Suprapubic skin (tissue), 4 donors: Measurements from ENCODE around the gene DNAJC1. TPM values are rescaled to one million over a fixed set of nuclear protein-coding genes. Genes with fewer than 3 reads are reported as not detected.

Experiments used
- DNase-seq, 2 donors: peaks; one replicate each; pipeline ENCODE4 v3.0.0-alpha.2; 2019; ENCODE audit warnings: low spot score in 2 of 2
- H3K27ac ChIP-seq: fragments of 200-600 bp; sonication (generic); one replicate; pipeline ENCODE4 v1.5.1; 2019
- H3K27me3 ChIP-seq: fragments of 200-600 bp; sonication (generic); one replicate; pipeline ENCODE4 v1.5.1; 2019
- H3K36me3 ChIP-seq: fragments of 200-600 bp; sonication (generic); one replicate; pipeline ENCODE4 v1.5.1; 2019
- H3K4me1 ChIP-seq: fragments of 200-600 bp; sonication (generic); one replicate; pipeline ENCODE4 v1.5.1; 2019
- H3K4me3 ChIP-seq: fragments of 200-600 bp; sonication (generic); one replicate; pipeline ENCODE4 v1.5.1; 2019; ENCODE audit warnings: mild to moderate bottlenecking
- H3K9me3 ChIP-seq: fragments of 200-600 bp; sonication (generic); one replicate; pipeline ENCODE4 v1.5.1; 2019
- POLR2A ChIP-seq, 2 donors: fragments of 450-650 bp; IDR thresholded peaks; one replicate each; pipeline ENCODE4 v1.6.1; 2017; ENCODE audit warnings: antibody characterized with exemption in 2 of 2, mild to moderate bottlenecking in 2 of 2, moderate library complexity in 2 of 2
- WGBS: methylation state at CpG from one replicate; pipeline ENCODE4 v1.1.5; 2018; 5-methylcytosine and 5-hydroxymethylcytosine counted together
- total RNA-seq, 4 donors: library from RNA; depleted of rRNA; stranded (reverse); fragments of >200 nt; gene quantifications; one replicate each; pipeline ENCODE4 v1.1.0, GENCODE V29; 2016
- TF ChIP-seq, protein P1 (sequence below), 2 donors: fragments of 200-600 bp in 1 of 2; fragments of 450-650 bp in 1 of 2; sonication (generic) in 1 of 2; IDR thresholded peaks; one replicate each; pipeline ENCODE4 v1.5.1; 2016 to 2019; ENCODE audit warnings: antibody characterized with exemption in 2 of 2, mild to moderate bottlenecking in 1 of 2, moderate library complexity in 1 of 2

DNAJC1 gene
- total RNA-seq, 4 donors from 2014 or later, result 30.6 to 70.0 (median 61.0) TPM

DNA sequence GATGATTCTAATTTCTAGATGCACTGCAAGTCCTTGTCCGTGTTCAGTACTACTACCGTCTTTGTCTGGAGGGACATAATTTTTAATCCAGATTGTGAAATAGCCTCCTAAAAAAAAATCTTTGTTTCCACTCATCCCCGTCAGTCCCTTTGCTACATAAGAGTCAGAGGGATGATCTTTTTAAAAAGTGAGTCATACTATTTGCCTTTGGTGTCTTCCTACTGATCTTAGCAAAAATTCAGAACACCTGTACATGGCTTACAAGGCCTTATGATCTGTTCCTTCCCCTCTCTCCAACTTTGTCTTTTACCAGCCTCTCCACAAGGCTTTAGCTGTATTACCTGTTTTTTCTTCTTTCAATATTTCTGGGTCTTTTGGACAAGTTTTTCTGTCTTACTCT is 296.0 kb downstream of the DNAJC1 start:
- no peak for DNase-seq
- Histone ChIP-seq H3K4me3 (no peak overlapping the region), H3K9me3 (no peaks in the 10 kb centered on the region), H3K27ac (no peak overlapping the region), H3K36me3 (peaks cover 16% of the 10 kb centered on the region), H3K4me1 (peaks cover 3% of the 10 kb centered on the region), H3K27me3 (no peaks in the 10 kb centered on the region)
- TF ChIP-seq POLR2A (IDR thresholded peaks at IDR 0.05), result no peak
- TF ChIP-seq, protein P1, sequence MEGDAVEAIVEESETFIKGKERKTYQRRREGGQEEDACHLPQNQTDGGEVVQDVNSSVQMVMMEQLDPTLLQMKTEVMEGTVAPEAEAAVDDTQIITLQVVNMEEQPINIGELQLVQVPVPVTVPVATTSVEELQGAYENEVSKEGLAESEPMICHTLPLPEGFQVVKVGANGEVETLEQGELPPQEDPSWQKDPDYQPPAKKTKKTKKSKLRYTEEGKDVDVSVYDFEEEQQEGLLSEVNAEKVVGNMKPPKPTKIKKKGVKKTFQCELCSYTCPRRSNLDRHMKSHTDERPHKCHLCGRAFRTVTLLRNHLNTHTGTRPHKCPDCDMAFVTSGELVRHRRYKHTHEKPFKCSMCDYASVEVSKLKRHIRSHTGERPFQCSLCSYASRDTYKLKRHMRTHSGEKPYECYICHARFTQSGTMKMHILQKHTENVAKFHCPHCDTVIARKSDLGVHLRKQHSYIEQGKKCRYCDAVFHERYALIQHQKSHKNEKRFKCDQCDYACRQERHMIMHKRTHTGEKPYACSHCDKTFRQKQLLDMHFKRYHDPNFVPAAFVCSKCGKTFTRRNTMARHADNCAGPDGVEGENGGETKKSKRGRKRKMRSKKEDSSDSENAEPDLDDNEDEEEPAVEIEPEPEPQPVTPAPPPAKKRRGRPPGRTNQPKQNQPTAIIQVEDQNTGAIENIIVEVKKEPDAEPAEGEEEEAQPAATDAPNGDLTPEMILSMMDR (IDR thresholded peaks at IDR 0.05), result no peak
- WGBS, result 91% methylated on average over 3 of the region's 3 CpGs

Other genes with a start within 250 kb of the DNAJC1 start
- not detected for gene EBLN1, start 214.3 kb upstream of the DNAJC1 start, total RNA-seq